K562 (cell line): ENCODE measurements around the gene KCNMB4. TPM values are rescaled to one million over a fixed set of nuclear protein-coding genes. Genes with fewer than 3 reads are reported as not detected.

Source experiments
- ATAC-seq: fragments of 200-7000 bp; cut with Tn5 transposase; 3 replicates; pipeline ENCODE4 v1.9.1; 2020; ENCODE audit warnings: moderate library complexity
- BruUV-seq: library from RNA; stranded (reverse); fragments of 400-500 nt; replicated peaks from 2 replicates; lab custom pipeline; 2021; lab: Mats Ljungman, UMichigan
- CTCF ChIA-PET: fragments of 300-600 bp; formaldehyde crosslinking; extraction: SDS; loops from one replicate; lab custom pipeline; 2021; ENCODE audit warnings: low intra/inter-chr PET ratio; lab: Yijun Ruan, JAX
- POLR2A ChIA-PET: fragments of 300-600, 350-650 bp; sonication (Branson Sonifier 250); formaldehyde crosslinking; extraction: SDS; loops from one replicate; lab custom pipeline; 2021; ENCODE audit warnings: antibody characterized with exemption, inconsistent platforms; lab: Yijun Ruan, JAX
- DNase-seq, 4 experiments: peaks; one replicate each; pipeline versions ENCODE4 v3.0.0 to v3.0.0-alpha.2; 2011 to 2018; ENCODE audit warnings: low spot score in 3 of 4, mixed read lengths in 3 of 4; ENCODE audit errors: extremely low read depth in 1 of 4
- FAIRE-seq: peaks from 2 replicates; lab custom pipeline; 2011; peaks lifted over from hg19 to GRCh38; lab: Jason Lieb, UNC
- H2AFZ ChIP-seq: 2 replicates; pipeline ENCODE4 v1.6.0; 2011; ENCODE audit warnings: low read depth, low read length, control low read depth, inconsistent platforms
- H3K27ac ChIP-seq: fragments of 200-600 bp; 3 replicates; pipeline ENCODE4 v1.8.0; 2011; ENCODE audit warnings: low read depth, mild to moderate bottlenecking, control low read depth, inconsistent platforms, low read length, moderate library complexity, mixed read lengths; ENCODE audit errors: extremely low read depth
- H3K27me3 ChIP-seq, 2 experiments: fragments of 300-600 bp in 1 of 2; 2 replicates in 1 of 2; 3 replicates in 1 of 2; pipeline versions ENCODE4 v1.6.0 to v1.8.0; 2011; ENCODE audit warnings: inconsistent platforms in 2 of 2, low read length in 2 of 2, mild to moderate bottlenecking in 1 of 2, mixed read lengths in 1 of 2, moderate library complexity in 1 of 2; ENCODE audit not compliant: control insufficient read depth in 2 of 2, insufficient read depth in 2 of 2
- H3K36me3 ChIP-seq: fragments of 300-600 bp; 3 replicates; pipeline ENCODE4 v1.8.0; 2011; ENCODE audit warnings: mild to moderate bottlenecking, low read length, inconsistent platforms; ENCODE audit not compliant: control insufficient read depth, insufficient read depth
- H3K4me1 ChIP-seq, 2 experiments: fragments of 200-600 bp in 1 of 2; replicated peaks in 1 of 2; 2 replicates in 1 of 2; 3 replicates in 1 of 2; pipeline versions ENCODE4 v1.5.1 to v1.8.0; 2011; ENCODE audit warnings: inconsistent platforms in 2 of 2, low read length in 2 of 2, mild to moderate bottlenecking in 1 of 2, mixed read lengths in 1 of 2, moderate library complexity in 1 of 2; ENCODE audit not compliant: control insufficient read depth in 2 of 2, insufficient read depth in 2 of 2
- H3K4me2 ChIP-seq: 2 replicates; pipeline ENCODE4 v1.6.1; 2011; ENCODE audit warnings: low read length, control low read depth, inconsistent platforms, mixed read lengths; ENCODE audit not compliant: insufficient read depth
- H3K4me3 ChIP-seq: fragments of 200-600 bp; sonication (generic), shearing (Covaris generic); 2 replicates; pipeline ENCODE4 v1.5.1; 2016; ENCODE audit warnings: control low read depth, inconsistent platforms
- H3K79me2 ChIP-seq: fragments of 200-600 bp; 3 replicates; pipeline ENCODE4 v1.8.0; 2011; ENCODE audit warnings: low read length, inconsistent platforms; ENCODE audit not compliant: control insufficient read depth, insufficient read depth
- H3K9ac ChIP-seq, 2 experiments: 2 replicates each; pipeline versions ENCODE4 v1.6.0 to v1.6.1; 2011; ENCODE audit warnings: low read depth in 2 of 2, low read length in 2 of 2, control low read depth in 1 of 2, inconsistent platforms in 1 of 2, mild to moderate bottlenecking in 1 of 2, mixed read lengths in 1 of 2; ENCODE audit not compliant: insufficient read depth in 1 of 2
- H3K9me1 ChIP-seq: one replicate; pipeline ENCODE4 v1.6.0; 2011; ENCODE audit warnings: inconsistent platforms, mild to moderate bottlenecking, low read length, moderate library complexity; ENCODE audit not compliant: control insufficient read depth, insufficient read depth
- H3K9me3 ChIP-seq: replicated peaks from 2 replicates; pipeline ENCODE4 v1.5.1; 2011; ENCODE audit warnings: low read depth, low read length, inconsistent platforms; ENCODE audit not compliant: control insufficient read depth, insufficient read depth
- H4K20me1 ChIP-seq: replicated peaks from 2 replicates; pipeline ENCODE4 v1.6.1; 2011; ENCODE audit warnings: low read length, inconsistent platforms, mixed read lengths; ENCODE audit not compliant: control insufficient read depth, insufficient read depth
- TRIM24 ChIP-seq, 2 experiments: fragments of 450-650 bp; IDR thresholded peaks; 2 replicates each; pipeline ENCODE4 v1.6.1; 2016
- ZSCAN29 ChIP-seq: fragments of 450-650 bp; IDR thresholded peaks from 2 replicates; pipeline ENCODE4 v1.6.1; 2017
- ZZZ3 ChIP-seq: fragments of 450-650 bp; IDR thresholded peaks from 2 replicates; pipeline ENCODE4 v1.6.1; 2016; ENCODE audit warnings: antibody characterized with exemption, mild to moderate bottlenecking, moderate library complexity
- WGBS: fragments of 100-300 bp; shearing (Covaris generic); methylation state at CpG from one replicate; pipeline ENCODE4 v1.1.6; 2016; ENCODE audit warnings: low coverage, mixed read lengths; ENCODE audit not compliant: insufficient coverage; ENCODE audit errors: missing lambda C conversion rate; 5-methylcytosine and 5-hydroxymethylcytosine counted together
- in situ Hi-C: fragments of 300-500 bp; cut with MboI; formaldehyde crosslinking; loops from 4 replicates; pipeline ENCODE4 v1.15.0; 2018; ENCODE audit warnings: inconsistent platforms, mixed read lengths
- intact Hi-C: fragments of 100-400 bp; cut with micrococcal nuclease; formaldehyde crosslinking; loops from 2 replicates; pipeline ENCODE4 v1.14.2; 2022
- polyA plus RNA-seq, 8 experiments: library from polyadenylated mRNA; depleted of rRNA in 4 of 8; stranded (reverse) in 5 of 8; unstranded in 3 of 8; fragments of >200 nt; fragmentation: Nextera tagmentation in 2 of 8; fragmentation: Illumina TruSeq in 1 of 8; extraction: Ambion mirVana in 2 of 8; extraction: Trizol in 1 of 8; gene quantifications; 2 replicates each; pipeline versions ENCODE4 v1.2.1 to v1.2.3, GENCODE V29; 2011 to 2014; ENCODE audit warnings: inconsistent platforms in 1 of 8, missing spikeins in 1 of 8
- total RNA-seq, 7 experiments: library from RNA; depleted of rRNA in 6 of 7; stranded (reverse); fragments of >200 nt in 6 of 7; fragmentation: Illumina TruSeq in 2 of 7; extraction: Trizol in 2 of 7; gene quantifications; 2 replicates each; pipeline versions ENCODE4 v1.2.1 to v1.2.3, GENCODE V29; 2011 to 2021; ENCODE audit warnings: low replicate concordance in 1 of 7
- TF ChIP-seq, protein P1 (sequence below): fragments of 450-650 bp; formaldehyde crosslinking; IDR thresholded peaks from 2 replicates; pipeline ENCODE4 v1.4.0; 2020; ENCODE audit warnings: mild to moderate bottlenecking, mixed read lengths
- TF ChIP-seq, protein P2 (sequence below): sonication (generic); formaldehyde crosslinking; IDR thresholded peaks from 2 replicates; pipeline ENCODE4 v1.8.0; 2023; ENCODE audit warnings: mild to moderate bottlenecking, missing genetic modification reagents
- TF ChIP-seq, protein P3 (sequence below): fragments of 450-650 bp; IDR thresholded peaks from one replicate; pipeline ENCODE4 v1.6.1; 2018; ENCODE audit warnings: mild to moderate bottlenecking, moderate library complexity; ENCODE audit not compliant: partially characterized antibody
- TF ChIP-seq, protein P4 (sequence below): fragments of 250-450 bp; sonication (Bioruptor Pico); IDR thresholded peaks from 2 replicates; pipeline ENCODE4 v1.5.0; 2022; ENCODE audit warnings: mild to moderate bottlenecking

KCNMB4 gene
- total and polyA plus RNA-seq, 9 of the 15 experiments (the other 6 are each of a cell fraction or from before 2014, with no cell fraction given), result 0.01 to 0.14 (median 0.06) TPM; not detected in 1

DNA sequence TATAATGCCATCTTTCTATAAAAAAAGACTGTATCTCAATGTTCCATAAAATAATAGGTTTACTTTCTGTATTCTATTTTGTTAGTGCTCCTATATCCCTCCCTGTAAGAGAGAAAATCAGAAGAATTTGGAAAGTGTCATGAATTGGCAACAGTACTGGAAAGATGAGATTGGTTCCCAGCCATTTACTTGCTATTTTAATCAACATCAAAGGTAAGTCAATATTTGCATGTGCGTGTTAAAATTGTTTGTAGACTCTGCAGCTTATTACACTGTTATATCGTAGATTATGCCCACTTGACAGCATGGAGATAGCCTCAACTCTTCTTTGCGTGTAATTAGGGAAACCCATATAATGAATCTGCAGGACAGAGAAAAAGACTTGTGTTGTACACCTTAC lies 34.0 kb downstream of the KCNMB4 start:
- Histone ChIP-seq H3K4me2 (no peak overlapping the region), H3K9me1 (no peaks in the 10 kb centered on the region), H3K4me3 (no peak overlapping the region), H3K9ac (no peak overlapping the region), H3K27me3 (0 out of 5 replicates have a peak, but pooled peaks cover 0 to 3% of the 10 kb centered on the region in 2 experiments), H3K36me3 (no peaks in the 10 kb centered on the region), H2AFZ (no peak overlapping the region), H3K9me3 (no peaks in the 10 kb centered on the region), H3K27ac (no peak overlapping the region), H3K79me2 (no peaks in the 10 kb centered on the region), H4K20me1 (no peaks in the 10 kb centered on the region; the same call in 1 of the 2 replicates), H3K4me1 (no peaks in the 10 kb centered on the region)
- CTCF ChIA-PET, result no interaction called here
- POLR2A ChIA-PET, result no interaction called here
- BruUV-seq, result no TSS peak
- FAIRE-seq (no peak), DNase-seq (no peak), ATAC-seq (no peak)
- 0% methylated on average over 3 of the region's 3 CpGs for WGBS
- in situ Hi-C loops, result no loop called here
- intact Hi-C loops, result loop anchor here (10.0 kb wide), 1 partner anchor 155 kb away; no protein-coding TSS in a partner anchor
- no peak for TF ChIP-seq ZSCAN29
- no peak for TF ChIP-seq TRIM24 (IDR thresholded peaks at IDR 0.05)
- TF ChIP-seq, protein P1, sequence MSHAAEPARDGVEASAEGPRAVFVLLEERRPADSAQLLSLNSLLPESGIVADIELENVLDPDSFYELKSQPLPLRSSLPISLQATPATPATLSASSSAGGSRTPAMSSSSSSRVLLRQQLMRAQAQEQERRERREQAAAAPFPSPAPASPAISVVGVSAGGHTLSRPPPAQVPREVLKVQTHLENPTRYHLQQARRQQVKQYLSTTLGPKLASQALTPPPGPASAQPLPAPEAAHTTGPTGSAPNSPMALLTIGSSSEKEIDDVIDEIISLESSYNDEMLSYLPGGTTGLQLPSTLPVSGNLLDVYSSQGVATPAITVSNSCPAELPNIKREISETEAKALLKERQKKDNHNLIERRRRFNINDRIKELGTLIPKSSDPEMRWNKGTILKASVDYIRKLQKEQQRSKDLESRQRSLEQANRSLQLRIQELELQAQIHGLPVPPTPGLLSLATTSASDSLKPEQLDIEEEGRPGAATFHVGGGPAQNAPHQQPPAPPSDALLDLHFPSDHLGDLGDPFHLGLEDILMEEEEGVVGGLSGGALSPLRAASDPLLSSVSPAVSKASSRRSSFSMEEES (CRISPR knock-in tag), result no peak
- TF ChIP-seq ZZZ3, result no peak
- TF ChIP-seq, protein P2, sequence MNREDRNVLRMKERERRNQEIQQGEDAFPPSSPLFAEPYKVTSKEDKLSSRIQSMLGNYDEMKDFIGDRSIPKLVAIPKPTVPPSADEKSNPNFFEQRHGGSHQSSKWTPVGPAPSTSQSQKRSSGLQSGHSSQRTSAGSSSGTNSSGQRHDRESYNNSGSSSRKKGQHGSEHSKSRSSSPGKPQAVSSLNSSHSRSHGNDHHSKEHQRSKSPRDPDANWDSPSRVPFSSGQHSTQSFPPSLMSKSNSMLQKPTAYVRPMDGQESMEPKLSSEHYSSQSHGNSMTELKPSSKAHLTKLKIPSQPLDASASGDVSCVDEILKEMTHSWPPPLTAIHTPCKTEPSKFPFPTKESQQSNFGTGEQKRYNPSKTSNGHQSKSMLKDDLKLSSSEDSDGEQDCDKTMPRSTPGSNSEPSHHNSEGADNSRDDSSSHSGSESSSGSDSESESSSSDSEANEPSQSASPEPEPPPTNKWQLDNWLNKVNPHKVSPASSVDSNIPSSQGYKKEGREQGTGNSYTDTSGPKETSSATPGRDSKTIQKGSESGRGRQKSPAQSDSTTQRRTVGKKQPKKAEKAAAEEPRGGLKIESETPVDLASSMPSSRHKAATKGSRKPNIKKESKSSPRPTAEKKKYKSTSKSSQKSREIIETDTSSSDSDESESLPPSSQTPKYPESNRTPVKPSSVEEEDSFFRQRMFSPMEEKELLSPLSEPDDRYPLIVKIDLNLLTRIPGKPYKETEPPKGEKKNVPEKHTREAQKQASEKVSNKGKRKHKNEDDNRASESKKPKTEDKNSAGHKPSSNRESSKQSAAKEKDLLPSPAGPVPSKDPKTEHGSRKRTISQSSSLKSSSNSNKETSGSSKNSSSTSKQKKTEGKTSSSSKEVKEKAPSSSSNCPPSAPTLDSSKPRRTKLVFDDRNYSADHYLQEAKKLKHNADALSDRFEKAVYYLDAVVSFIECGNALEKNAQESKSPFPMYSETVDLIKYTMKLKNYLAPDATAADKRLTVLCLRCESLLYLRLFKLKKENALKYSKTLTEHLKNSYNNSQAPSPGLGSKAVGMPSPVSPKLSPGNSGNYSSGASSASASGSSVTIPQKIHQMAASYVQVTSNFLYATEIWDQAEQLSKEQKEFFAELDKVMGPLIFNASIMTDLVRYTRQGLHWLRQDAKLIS, result no peak
- TF ChIP-seq, protein P3, sequence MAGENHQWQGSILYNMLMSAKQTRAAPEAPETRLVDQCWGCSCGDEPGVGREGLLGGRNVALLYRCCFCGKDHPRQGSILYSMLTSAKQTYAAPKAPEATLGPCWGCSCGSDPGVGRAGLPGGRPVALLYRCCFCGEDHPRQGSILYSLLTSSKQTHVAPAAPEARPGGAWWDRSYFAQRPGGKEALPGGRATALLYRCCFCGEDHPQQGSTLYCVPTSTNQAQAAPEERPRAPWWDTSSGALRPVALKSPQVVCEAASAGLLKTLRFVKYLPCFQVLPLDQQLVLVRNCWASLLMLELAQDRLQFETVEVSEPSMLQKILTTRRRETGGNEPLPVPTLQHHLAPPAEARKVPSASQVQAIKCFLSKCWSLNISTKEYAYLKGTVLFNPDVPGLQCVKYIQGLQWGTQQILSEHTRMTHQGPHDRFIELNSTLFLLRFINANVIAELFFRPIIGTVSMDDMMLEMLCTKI, result no peak
- TF ChIP-seq, protein P4, sequence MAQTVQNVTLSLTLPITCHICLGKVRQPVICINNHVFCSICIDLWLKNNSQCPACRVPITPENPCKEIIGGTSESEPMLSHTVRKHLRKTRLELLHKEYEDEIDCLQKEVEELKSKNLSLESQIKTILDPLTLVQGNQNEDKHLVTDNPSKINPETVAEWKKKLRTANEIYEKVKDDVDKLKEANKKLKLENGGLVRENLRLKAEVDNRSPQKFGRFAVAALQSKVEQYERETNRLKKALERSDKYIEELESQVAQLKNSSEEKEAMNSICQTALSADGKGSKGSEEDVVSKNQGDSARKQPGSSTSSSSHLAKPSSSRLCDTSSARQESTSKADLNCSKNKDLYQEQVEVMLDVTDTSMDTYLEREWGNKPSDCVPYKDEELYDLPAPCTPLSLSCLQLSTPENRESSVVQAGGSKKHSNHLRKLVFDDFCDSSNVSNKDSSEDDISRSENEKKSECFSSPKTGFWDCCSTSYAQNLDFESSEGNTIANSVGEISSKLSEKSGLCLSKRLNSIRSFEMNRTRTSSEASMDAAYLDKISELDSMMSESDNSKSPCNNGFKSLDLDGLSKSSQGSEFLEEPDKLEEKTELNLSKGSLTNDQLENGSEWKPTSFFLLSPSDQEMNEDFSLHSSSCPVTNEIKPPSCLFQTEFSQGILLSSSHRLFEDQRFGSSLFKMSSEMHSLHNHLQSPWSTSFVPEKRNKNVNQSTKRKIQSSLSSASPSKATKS (CRISPR knock-in tag), result no peak
